SU-DHL-6 (cell line): ENCODE data around the gene RBFA.

ENCODE experiments used
- H2AFZ ChIP-seq: fragments of 200-600 bp; sonication (generic); 2 replicates; pipeline ENCODE4 v1.6.1; 2014; ENCODE audit warnings: low read depth, mild to moderate bottlenecking, moderate library complexity, mixed read lengths, antibody characterized with exemption, low read length; ENCODE audit not compliant: severe bottlenecking
- H3F3A ChIP-seq: fragments of 200-600 bp; shearing (Covaris generic); 2 replicates; pipeline ENCODE4 v1.6.0; 2016; ENCODE audit warnings: antibody characterized with exemption, mild to moderate bottlenecking; ENCODE audit not compliant: insufficient read depth
- H3K27ac ChIP-seq: fragments of 200-600 bp; sonication (generic); 2 replicates; pipeline ENCODE4 v1.5.1; 2016; ENCODE audit warnings: low read depth, mild to moderate bottlenecking, low read length, moderate library complexity, mixed read lengths
- H3K27me3 ChIP-seq: fragments of 200-600 bp; sonication (generic), shearing (Covaris generic); 2 replicates; pipeline ENCODE4 v1.6.0; 2014; ENCODE audit warnings: mild to moderate bottlenecking, low read length
- H3K36me3 ChIP-seq: fragments of 200-600 bp; sonication (generic); 2 replicates; pipeline ENCODE4 v1.6.1; 2014; ENCODE audit warnings: mild to moderate bottlenecking, low read length, mixed read lengths
- H3K4me2 ChIP-seq: fragments of 300-600, 200-600 bp; shearing (Covaris generic), sonication (generic); 2 replicates; pipeline ENCODE4 v1.6.0; 2014; ENCODE audit warnings: low read length, low read depth, mild to moderate bottlenecking; ENCODE audit not compliant: poor library complexity, severe bottlenecking
- H3K4me3 ChIP-seq: fragments of 200-600 bp; sonication (generic); 2 replicates; pipeline ENCODE4 v1.5.1; 2014; ENCODE audit warnings: antibody characterized with exemption, low read length, mild to moderate bottlenecking, mixed read lengths; ENCODE audit not compliant: insufficient read depth, poor library complexity, severe bottlenecking
- H3K79me2 ChIP-seq: fragments of 200-600 bp; sonication (generic); 2 replicates; pipeline ENCODE4 v1.6.1; 2014; ENCODE audit warnings: mild to moderate bottlenecking, low read length, moderate library complexity; ENCODE audit not compliant: insufficient read depth
- H3K9ac ChIP-seq: fragments of 200-600 bp; sonication (generic); 2 replicates; pipeline ENCODE4 v1.7.0; 2014; ENCODE audit warnings: mild to moderate bottlenecking, low read length
- H3K9me2 ChIP-seq: fragments of 200-600 bp; sonication (generic); replicated peaks from 2 replicates; pipeline ENCODE4 v1.6.1; 2014; ENCODE audit warnings: low read length; ENCODE audit not compliant: insufficient read depth
- H3K9me3 ChIP-seq: fragments of 200-600 bp; sonication (generic); 2 replicates; pipeline ENCODE4 v1.6.1; 2014; ENCODE audit warnings: low read length, mixed read lengths; ENCODE audit not compliant: insufficient read depth
- H4K20me1 ChIP-seq: fragments of 200-600 bp; sonication (generic); 2 replicates; pipeline ENCODE4 v1.6.1; 2014; ENCODE audit warnings: low read depth, mild to moderate bottlenecking, antibody characterized with exemption, low read length, moderate library complexity, mixed read lengths
- CTCF ChIP-seq: fragments of 200-600 bp; sonication (generic); IDR thresholded peaks from one replicate; pipeline ENCODE4 v1.5.1; 2017; ENCODE audit warnings: antibody characterized with exemption, mild to moderate bottlenecking, low read length, moderate library complexity; ENCODE audit not compliant: insufficient read depth, poor library complexity, severe bottlenecking
- EZH2phosphoT487 ChIP-seq: fragments of 200-600 bp; sonication (generic), shearing (Covaris generic); conservative IDR thresholded peaks from 2 replicates; pipeline ENCODE4 v1.6.1; 2018; ENCODE audit warnings: mild to moderate bottlenecking, antibody characterized with exemption, low read length, moderate library complexity, mixed read lengths

The RBFA gene

DNA sequence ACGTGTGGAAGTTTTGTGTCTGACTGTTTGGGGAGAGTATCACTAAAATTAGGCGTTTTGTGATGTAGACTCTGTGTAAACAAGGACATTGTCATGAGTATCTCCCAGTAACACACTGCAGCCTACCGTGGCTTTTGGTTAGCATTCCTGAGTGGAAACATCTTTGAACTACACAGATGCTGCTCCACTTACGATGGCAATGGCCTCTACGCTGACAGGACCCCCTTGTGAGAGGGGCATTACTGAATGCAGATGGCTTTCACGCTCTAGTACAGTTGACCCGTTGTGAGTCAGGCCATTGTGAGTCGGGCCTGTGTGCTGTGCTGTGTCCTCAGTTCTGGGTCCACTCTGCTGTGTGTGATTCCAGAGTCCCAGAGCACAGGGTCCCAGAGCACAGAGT, 40.5 kb downstream of the RBFA start:
- H3K27me3 ChIP-seq = no peaks in the 10 kb centered on the region
- no peaks in the 10 kb centered on the region for H3K79me2 ChIP-seq
- no peaks in the 10 kb centered on the region for H3K9me2 ChIP-seq
- no peak overlapping the region for H3K4me3 ChIP-seq
- TF ChIP-seq EZH2phosphoT487 = no peak
- peaks cover 7% of the 10 kb centered on the region; the same call in 1 of the 2 replicates for H3K9me3 ChIP-seq
- no peaks in the 10 kb centered on the region for H4K20me1 ChIP-seq
- H3F3A ChIP-seq = no peaks in the 10 kb centered on the region
- no peaks in the 10 kb centered on the region for H3K36me3 ChIP-seq
- no peak overlapping the region for H3K4me2 ChIP-seq
- H2AFZ ChIP-seq = no peak overlapping the region
- no peak overlapping the region for H3K27ac ChIP-seq
- H3K9ac ChIP-seq = no peak overlapping the region

GRCh38 chr18:80075940-80076339, 41.7 kb downstream of the RBFA start:
- no peak for TF ChIP-seq EZH2phosphoT487
- TF ChIP-seq CTCF = no peak
- no peaks in the 10 kb centered on the region for H3F3A ChIP-seq
- H3K4me2 ChIP-seq = no peak overlapping the region
- H3K27me3 ChIP-seq = no peaks in the 10 kb centered on the region
- H3K9ac ChIP-seq = no peak overlapping the region
- H3K9me2 ChIP-seq = no peaks in the 10 kb centered on the region
- H3K79me2 ChIP-seq = no peaks in the 10 kb centered on the region
- H3K9me3 ChIP-seq = peaks cover 7% of the 10 kb centered on the region; the same call in 1 of the 2 replicates
- no peak overlapping the region for H3K27ac ChIP-seq
- H4K20me1 ChIP-seq = no peaks in the 10 kb centered on the region
- H3K36me3 ChIP-seq = no peaks in the 10 kb centered on the region
- no peak overlapping the region for H2AFZ ChIP-seq
- no peak overlapping the region for H3K4me3 ChIP-seq

- H3K79me2 ChIP-seq = no peaks in the 10 kb centered on the region
- no peak overlapping the region for H3K4me2 ChIP-seq
- no peaks in the 10 kb centered on the region for H3K9me2 ChIP-seq
- no peaks in the 10 kb centered on the region for H3K36me3 ChIP-seq
- peaks cover 7% of the 10 kb centered on the region; the same call in 1 of the 2 replicates for H3K9me3 ChIP-seq
- H3F3A ChIP-seq = no peaks in the 10 kb centered on the region
- H3K9ac ChIP-seq = no peak overlapping the region
- H3K27me3 ChIP-seq = no peaks in the 10 kb centered on the region
- TF ChIP-seq CTCF (no peak), EZH2phosphoT487 (no peak)
- no peaks in the 10 kb centered on the region for H4K20me1 ChIP-seq
- no peak overlapping the region for H3K27ac ChIP-seq
- no peak overlapping the region for H3K4me3 ChIP-seq
- H2AFZ ChIP-seq = no peak overlapping the region
These were observed 42.1 kb downstream of the RBFA start for GRCh38 chr18:80076379-80076778.

DNA sequence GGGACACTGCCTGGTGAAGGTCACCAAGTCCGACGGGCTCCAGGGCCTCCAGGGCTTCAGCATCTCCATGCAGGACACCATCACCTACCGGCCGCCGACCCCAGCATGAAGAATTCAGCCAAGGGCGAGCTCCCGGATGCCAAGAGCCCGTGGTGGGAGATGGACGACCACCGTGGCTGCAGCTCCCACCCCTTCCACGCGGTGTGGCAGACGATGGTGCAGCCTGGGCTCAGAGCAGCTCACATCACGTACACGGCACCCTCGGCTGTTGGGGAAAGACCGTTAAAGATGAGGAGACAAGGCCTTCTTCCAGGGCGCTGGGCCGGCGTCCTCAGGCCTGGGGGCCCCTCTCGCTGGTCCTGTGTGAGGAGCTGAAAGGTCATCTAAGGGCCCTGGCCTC, 43.6 kb downstream of the RBFA start:
- H3K36me3 ChIP-seq = no peaks in the 10 kb centered on the region
- H3K27me3 ChIP-seq = no peaks in the 10 kb centered on the region
- H3K4me2 ChIP-seq = no peak overlapping the region
- H4K20me1 ChIP-seq = no peaks in the 10 kb centered on the region
- H3K9me3 ChIP-seq = peaks cover 7% of the 10 kb centered on the region; the same call in 1 of the 2 replicates
- TF ChIP-seq CTCF (no peak), EZH2phosphoT487 (no peak)
- H3F3A ChIP-seq = no peaks in the 10 kb centered on the region
- no peaks in the 10 kb centered on the region for H3K9me2 ChIP-seq
- H3K27ac ChIP-seq = no peak overlapping the region
- H3K9ac ChIP-seq = no peak overlapping the region
- no peak overlapping the region for H2AFZ ChIP-seq
- H3K79me2 ChIP-seq = no peaks in the 10 kb centered on the region
- H3K4me3 ChIP-seq = no peak overlapping the region
